GM18517 (cell line): ENCODE results near the gene KIDINS220.
"Not testable (repeated sequence)": the region's sequence is repeated elsewhere in the genome, so short reads cannot be mapped to it uniquely, and the experiment has no call there.

Experiments used
- ATAC-seq: cut with Tn5 transposase; IDR thresholded peaks from one replicate; pipeline ENCODE4 v1.9.1; 2021; ENCODE audit warnings: mild to moderate bottlenecking, moderate library complexity; ENCODE audit not compliant: unreplicated experiment

KIDINS220 gene

DNA sequence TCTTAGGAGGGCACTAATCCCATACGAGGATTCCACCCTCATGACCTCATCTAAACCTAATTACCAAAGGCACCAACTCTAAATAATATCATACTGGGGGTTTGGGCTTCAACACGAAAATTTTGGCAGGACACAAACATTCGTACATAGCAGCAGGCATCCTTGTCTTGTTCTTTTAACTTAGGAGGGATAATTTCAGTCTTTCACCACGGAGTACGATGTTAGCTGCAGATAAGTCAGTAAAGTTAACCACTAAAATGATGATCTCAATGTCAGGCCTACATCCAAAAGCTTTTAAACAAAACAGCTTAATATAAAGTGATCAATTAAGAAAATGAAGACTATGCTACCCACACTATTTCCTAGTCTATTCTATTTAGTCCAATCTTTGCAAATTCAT lies 80.7 kb downstream of the KIDINS220 start:
- ATAC-seq, result no peak

DNA sequence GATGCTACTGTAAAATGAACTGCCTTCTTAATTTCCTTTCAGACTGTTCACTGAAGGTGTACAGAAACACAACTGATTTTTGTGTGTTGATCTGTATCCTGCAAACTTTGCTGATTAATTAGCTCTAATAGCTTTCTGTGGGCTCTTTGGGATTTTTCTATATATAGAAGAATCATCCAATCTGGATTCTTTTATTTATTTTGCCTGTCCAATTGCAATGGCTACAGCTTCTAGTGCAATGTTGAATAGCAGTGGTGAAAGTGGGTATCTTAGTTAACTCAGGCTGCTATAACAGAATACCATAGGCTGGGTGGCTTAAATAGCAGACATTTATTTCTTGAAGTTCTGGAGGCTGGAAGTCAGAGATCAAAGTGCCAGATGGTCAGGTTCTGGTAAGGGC lies 81.2 kb downstream of the KIDINS220 start:
- ATAC-seq, result no peak

DNA sequence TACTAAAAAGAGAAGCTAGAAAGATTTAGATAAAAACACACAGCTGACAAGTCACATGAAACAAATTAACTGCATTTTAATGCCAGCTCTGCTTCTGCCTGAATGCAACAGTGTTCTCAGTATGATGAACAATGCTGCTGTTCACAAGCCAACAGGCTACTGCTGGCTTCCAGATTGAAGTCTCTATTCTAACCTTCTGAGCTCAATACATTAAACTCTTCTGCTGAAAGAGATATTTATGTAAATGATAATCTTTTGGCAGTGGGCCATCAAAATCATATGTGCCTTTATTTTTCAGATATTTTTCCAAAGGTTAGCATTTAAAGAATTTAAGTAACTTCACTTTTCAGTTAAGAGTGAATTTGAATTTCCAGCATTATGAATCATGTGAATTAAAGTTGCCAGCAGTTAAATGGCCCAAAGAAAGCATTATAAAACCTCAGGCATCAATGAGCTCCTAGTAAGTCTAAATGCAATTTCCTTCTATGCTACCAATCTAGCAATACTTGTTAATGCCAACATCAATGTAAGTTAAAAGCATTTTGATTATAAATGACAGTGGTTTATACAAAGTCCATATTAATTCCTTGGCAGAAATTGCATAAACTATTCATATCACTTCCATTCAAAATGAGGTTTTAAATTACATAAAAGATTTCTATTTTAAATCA lies 83.2 kb downstream of the KIDINS220 start:
- no peak for ATAC-seq

DNA sequence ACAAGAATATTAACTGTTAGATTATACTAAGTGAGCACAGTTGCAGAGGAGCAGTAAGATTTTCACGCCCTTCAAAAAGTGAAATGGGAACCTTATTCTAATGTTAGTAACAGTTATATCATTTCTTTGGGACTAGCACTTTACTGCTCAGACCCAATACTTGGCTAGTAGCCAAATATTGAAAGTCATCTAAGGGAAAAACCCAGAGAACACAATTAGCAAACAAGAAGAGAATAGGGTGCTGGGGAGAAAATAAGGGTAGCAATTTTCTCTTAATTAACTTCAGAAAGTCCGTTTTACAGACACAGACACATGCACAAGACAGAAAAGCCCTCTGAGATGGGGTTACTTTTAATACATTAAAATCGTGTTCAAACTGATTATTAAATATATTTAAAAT lies 83.8 kb downstream of the KIDINS220 start:
- ATAC-seq, result no peak

DNA sequence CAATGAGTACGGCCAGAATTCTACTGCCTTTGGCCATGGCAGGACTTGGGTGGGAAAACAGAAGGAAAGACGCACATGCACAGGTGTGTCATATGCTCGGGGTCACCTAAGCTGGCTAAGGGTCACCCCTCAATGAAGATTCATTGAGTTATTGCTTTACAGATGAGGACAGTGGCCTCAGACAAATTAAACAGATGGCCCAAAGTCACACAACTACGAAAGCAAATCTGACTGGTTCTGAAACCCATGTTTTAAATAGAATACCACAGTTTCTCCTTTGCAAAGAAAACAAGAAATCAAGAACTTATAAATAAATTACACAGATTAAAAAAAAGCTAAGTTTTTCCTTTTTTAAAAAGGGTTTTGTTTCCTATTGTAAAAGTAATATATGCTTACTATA lies 85.0 kb downstream of the KIDINS220 start:
- peak; percentile 59 for ATAC-seq

DNA sequence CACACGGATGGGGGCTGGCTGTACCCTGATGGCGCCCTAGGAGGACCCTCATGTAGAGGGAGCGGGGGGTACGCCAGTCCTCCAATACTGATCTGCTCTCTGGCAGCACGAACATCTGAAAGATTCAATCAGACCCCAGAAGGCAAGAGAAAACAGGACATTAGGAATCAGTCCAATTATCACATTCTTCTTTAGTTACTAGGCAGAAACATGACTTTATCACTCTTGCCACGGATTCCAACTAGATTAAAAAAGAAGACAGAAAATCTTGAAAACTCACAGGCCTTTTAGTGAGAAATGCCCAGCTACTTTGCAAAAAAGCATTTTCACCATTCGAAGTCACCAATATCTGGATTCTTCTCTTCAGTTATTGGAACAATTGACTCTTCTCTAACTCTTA lies 87.2 kb downstream of the KIDINS220 start:
- ATAC-seq, result no peak

DNA sequence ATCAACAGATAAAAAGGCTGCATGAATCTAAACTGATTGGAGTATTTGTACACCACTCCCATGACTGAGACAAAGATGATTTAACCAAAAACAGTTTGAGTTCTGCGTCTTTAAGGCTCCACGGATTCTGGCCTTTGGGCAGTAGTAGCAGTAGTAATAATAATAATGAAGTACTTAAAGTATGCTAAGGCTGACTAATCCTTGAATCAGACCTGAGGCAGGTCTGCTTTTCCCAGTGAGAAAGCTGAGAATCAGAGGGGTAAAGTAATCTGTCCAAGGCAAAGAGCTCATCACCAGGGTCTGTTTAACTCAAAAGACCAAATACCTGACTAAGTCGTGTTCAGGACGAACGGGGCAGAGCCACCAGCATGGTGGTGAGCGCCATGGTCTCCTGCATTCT lies 94.2 kb downstream of the KIDINS220 start:
- no peak for ATAC-seq

DNA sequence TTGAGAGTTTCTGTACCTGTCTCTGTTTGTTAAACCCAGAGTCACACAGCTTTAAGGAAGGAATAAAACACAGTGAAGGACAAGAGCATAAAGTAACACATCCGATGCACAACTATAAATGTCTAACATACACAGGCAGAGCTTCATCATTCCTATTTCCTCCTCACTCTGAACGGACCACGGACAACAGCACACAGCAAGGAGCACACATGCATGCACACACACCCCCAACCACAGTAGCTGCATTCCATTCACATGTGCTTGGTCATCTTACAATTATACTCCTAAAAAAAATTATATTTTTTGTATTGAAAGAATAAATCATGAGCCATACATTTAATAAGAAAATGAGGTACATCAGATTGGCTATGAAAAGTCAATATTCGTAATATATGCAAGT lies 97.3 kb downstream of the KIDINS220 start:
- ATAC-seq, result no peak

DNA sequence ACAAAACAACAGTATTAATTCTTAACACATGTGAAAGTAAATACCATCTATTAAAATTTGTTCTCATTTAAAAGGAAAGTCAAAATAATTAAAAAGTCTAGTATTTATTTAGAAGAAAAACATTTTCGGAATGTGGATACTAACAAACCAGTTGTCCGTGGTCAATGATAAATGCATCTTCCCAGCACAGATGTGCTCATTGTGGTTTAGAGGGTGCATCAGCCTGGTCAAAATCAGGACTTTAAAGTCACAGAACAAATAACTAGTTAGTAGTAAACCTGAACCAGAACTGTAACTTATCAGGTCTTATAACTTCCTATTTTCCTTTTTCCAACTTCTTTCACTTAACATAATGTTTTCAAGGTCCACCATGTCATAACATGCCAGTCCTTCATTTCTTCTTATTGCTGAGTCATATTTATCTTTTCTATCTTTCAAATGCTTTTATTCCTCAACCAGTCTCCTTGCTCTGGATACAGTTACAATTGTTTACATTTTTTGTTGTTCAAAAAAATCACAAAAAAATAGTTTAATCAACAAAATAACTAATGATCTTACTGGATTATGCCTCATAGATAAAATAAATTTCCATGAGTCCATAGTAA lies 99.7 kb downstream of the KIDINS220 start:
- no peak for ATAC-seq

DNA sequence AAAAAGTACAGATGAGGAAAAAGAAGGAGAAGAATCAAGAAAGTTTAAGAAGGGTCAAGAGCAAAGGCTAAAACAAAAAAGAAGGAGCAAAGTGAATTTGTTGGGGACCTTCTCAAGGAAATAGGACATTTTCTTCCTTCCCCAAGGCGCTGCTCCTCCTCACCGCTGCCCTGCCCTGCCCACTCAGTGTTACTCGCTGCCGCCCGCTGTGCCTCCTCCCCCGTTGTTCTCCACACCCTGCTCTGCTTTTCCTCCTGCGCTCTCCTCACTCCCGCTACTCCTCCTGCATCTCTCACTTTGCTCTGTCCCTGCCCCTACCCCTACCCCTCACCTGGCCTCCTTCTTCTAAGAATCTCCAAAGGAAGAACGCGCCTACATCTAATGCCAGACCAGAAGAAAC lies 104.8 kb downstream of the KIDINS220 start:
- no peak for ATAC-seq

DNA sequence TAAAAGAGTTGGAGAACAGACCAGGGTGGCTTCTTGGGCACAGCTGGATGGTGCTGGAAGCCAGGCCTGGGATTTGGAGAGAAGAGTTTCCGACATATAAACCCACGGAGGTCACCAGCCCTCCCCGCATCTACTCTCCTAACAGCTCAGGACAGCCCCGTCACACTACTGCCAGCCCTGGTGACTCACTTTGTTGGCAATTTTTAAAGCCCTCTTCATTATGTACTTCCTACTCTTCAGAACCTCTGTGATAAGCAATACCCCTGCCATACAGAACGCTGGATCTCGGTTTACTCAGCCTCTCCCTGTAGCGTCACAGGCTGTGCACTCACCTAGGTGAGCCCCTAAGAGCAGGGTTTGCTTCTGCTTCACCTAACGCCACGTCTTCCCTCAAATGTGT lies 107.5 kb downstream of the KIDINS220 start:
- no peak for ATAC-seq

DNA sequence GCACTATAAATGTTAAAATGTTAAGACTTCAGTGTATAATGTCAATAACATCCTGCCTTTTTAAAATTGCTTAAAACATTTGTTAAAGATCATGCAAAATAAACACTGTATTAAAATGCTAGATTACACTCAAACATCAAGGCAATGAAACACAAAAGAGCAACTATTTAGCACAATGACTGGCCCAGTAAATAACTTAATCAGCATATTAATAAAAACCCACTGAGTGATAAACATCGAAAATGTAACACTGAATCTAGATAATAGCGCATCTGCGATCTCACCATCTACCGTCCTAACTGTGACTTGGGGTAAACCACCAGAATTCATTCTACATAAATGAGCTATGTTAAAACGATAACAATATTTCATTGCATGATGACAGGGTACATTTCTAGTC lies 108.3 kb downstream of the KIDINS220 start:
- not testable (repeated sequence) for ATAC-seq

DNA sequence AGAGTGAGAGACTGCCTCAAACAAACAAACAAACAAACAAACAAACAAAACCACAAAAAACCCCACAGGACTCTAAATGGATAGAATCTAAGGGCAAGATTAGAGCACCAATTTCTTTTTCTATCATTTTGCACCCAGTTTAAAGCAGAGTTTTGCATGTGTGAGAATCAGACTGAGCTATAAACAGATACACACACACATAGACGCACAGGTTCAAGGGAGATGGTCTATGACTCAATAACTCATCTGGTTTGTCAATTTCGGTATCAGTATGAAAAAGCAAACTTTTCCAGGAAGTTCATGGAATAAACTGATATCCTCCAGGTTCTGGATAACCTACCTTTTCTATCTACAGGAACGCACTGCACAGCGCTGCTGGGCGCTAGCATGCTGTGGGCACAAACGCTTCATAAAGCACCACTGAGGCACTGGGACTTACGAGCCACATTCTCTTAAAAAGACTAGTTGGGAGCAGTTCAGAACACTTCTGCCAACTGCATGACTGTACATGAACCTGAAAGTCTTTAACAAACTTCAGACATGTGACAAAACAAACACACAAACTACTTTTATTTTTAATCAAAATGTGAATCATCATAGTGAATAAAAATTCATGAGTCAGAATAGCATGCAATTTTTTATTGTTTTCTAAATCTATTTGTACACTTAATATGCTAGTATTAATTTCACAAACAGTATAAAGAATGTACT lies 109.0 kb downstream of the KIDINS220 start:
- no peak for ATAC-seq

DNA sequence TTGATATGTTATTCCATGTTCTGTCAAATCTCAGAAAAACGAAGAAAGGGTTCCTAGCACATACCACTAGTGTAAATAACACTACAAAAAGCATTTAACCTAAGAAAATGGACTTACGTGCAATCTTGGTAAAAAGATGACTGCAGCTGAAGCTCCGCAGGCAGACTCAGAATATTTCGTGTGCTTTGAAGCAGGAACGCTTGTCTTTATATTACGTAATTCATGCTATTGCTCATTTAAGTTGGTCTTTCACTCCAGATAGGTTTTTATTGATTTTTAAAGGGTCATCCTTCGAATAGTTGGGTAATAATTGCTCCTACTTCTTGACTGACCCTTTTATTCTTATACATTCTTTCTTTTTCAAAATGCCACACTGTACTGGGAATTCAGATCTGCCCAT lies 111.6 kb downstream of the KIDINS220 start:
- ATAC-seq, result no peak

DNA sequence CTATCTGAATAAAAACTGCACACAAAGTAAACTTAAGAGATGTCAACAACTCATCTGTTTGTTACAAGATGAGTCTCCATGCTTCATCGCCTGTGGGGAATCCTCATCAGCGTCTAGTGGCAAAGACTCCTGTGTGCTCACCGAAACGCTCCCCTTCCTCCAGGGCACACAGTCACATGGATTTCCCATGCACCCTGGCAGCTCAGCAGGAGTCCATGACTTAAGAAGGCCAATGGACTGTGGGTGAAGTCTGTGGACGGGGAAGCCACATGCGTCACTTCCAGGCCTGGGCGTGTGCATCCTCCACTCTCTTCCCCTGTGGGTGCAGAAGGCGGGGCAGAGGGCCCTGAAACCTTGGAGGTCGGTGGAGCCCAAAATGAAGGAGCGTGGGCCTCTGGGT lies 114.4 kb downstream of the KIDINS220 start:
- no peak for ATAC-seq

DNA sequence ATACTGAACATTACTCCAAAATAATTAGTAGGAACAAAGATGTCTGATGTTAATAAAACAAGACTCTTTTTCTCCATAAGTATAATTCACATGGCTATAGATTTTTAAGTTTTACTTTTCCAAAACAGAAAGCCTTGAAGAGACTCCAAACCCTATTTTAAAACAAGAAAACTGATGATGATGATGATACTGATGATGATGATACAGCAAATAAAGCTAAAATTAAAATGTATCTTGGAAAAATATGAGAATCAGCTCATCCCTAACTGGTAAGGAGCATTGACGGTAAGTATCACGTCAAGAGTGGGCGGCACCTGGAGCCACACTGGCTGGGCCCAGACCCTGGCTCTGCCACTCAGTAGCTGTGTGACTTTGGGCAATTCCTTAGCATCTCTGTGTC lies 116.0 kb downstream of the KIDINS220 start:
- ATAC-seq, result no peak

DNA sequence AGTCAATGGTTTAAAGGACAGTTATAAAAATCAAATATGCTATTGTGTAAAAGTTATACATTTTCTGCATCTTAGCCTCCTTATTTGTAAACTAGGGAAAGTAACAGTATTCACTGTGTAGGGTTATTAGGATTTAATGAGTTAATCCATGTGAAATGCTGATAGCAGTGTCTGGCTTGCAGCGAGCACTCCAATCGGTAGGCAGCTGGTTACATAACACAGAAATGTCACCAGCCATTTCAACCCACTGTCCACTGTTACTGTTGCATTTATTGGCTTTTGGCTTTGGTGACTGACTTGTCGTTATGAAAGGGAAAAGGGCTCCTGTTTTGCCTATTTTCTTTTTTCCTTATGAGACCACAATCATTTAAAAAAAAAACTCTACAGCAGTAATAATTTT lies 116.7 kb downstream of the KIDINS220 start:
- ATAC-seq, result no peak

DNA sequence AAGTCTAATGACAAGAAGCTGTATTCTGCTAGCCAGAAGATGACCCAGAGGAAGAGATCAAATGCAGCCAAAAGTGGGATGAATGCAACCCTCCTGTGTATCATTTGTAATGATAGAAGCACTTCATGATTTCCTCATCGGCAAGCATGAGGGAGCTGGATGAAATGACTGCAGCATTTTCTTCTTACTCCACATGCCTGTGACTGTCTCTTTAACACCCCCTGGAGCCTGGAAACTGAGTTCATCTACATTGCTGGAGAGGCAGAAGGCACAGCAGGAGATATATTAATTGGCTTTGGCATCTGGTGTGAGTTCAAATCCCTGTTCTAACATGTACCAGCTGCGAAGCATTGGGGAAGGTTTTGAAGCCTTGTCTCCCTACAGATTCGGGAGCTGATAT lies 117.9 kb downstream of the KIDINS220 start:
- no peak for ATAC-seq

DNA sequence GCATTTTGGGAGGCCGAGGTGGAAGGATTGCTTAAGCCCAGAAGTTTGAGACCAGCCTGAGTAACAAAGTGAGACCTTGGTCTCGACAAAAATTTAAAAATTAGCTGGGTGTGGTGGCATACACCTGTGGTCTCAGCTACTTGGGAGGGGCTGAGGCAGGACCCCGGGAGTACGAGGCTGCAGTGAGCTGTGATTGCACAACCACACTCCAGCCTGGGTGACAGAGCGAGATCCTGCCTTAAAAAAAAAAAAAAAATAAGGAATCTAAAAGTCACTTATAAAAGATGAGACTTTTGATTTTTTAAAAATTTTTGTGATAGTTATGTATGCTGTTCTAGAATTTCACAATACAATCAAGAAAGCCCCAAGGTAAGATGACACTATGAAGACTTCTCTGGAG lies 122.4 kb downstream of the KIDINS220 start:
- no peak for ATAC-seq

DNA sequence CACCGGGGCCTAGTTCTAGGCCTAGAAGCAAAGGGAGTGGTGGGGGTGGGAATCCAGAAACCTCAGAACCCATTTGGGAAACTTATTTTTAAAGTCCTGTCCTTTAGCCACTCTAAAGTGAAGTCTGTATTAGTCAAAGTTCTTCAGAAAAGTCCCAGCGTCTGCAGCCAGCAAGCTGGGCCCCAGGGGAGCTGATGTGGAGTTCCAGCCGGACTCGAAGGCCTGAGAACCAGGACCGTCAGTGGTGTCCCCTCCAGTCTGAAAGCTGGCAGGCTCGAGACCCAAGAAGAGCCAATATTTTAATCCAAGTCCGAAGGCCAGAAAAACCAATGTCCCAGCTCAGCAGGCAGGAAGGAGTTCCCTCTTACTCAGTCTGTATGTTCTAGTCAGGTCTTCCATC lies 123.1 kb downstream of the KIDINS220 start:
- ATAC-seq, result no peak

DNA sequence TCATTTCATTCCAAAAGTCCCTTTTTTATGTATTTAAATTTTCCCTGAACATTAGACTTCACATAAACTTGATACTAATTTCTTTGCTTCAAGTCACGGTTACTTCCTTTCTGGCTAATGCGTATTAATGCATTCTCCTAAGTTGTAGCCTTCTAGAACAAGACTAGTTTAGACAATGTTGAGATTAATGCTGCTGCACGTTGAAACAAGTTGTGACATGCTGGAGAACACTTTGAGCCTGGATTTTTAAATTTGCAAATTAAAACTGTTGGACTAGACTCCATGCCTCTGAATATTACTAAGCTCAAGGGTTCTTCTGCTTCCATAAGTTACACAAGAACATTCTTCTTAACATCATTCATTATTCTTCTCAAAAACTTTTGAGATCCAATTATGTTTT lies 126.5 kb downstream of the KIDINS220 start:
- ATAC-seq, result no peak

DNA sequence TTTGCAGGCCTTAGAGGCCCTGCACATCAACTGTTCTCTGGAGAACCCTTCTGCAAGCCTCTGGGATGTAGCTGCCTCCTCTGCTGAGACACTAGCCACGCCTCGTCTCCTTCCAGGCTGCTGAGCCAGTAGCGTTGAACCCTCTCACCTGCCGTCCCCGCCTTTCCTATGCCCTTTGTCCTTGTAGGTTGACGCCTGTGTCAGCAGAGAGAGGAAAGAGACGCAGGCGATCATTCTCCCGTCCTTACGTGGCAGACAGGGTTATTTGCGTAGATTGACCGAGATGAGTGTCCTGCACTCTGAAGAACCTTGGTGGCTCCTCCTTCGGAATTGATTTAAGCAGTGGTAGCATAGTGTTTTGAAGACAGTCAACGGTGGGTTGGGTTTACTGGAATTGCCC lies 127.8 kb downstream of the KIDINS220 start:
- no peak for ATAC-seq
